CD4-positive, alpha-beta memory T cell (primary cell): ENCODE data around the gene GNAS-AS1. TPM values are rescaled to one million over a fixed set of nuclear protein-coding genes. Genes with fewer than 3 reads are reported as not detected.
A peak's percentile ranks its signal among the peaks of the same experiment; 100 is the strongest.

ENCODE experiments used
- CTCF ChIA-PET: fragments of 350-600 bp; sonication (Branson Sonifier 250); formaldehyde crosslinking; loops from one replicate; lab custom pipeline; 2021; ENCODE audit warnings: inconsistent platforms; ENCODE audit not compliant: partially characterized antibody; lab: Charles Lee
- POLR2A ChIA-PET: fragments of 350-600 bp; sonication (Branson Sonifier 250); formaldehyde crosslinking; loops from one replicate; lab custom pipeline; 2021; ENCODE audit not compliant: partially characterized antibody; lab: Charles Lee
- DNase-seq, 5 donors: peaks; one replicate each; pipeline versions ENCODE4 v3.0.0 to v3.0.0-alpha.2; 2020 to 2022; ENCODE audit warnings: mixed read lengths in 1 of 5
- H3K27ac ChIP-seq: one replicate; pipeline ENCODE4 v1.7.0; 2013; ENCODE audit warnings: low read depth, low read length
- H3K27me3 ChIP-seq: 2 replicates; pipeline ENCODE4 v1.7.0; 2013; ENCODE audit warnings: mild to moderate bottlenecking, low read length, moderate library complexity; ENCODE audit not compliant: insufficient read depth
- H3K36me3 ChIP-seq: 2 replicates; pipeline ENCODE4 v1.7.0; 2013; ENCODE audit warnings: mild to moderate bottlenecking, low read length, moderate library complexity; ENCODE audit not compliant: insufficient read depth
- H3K4me1 ChIP-seq: 2 replicates; pipeline ENCODE4 v1.7.0; 2013; ENCODE audit warnings: mild to moderate bottlenecking, low read length, moderate library complexity; ENCODE audit not compliant: insufficient read depth
- H3K4me3 ChIP-seq, 2 donors: one replicate each; pipeline ENCODE4 v1.7.0; 2013; ENCODE audit warnings: low read length in 2 of 2, mild to moderate bottlenecking in 1 of 2
- H3K9me3 ChIP-seq, 2 donors: one replicate each; pipeline ENCODE4 v1.7.0; 2013; ENCODE audit warnings: low read length in 2 of 2, control low read depth in 1 of 2; ENCODE audit not compliant: control insufficient read depth in 1 of 2
- H3K27ac Mint-ChIP-seq, 7 donors: one replicate each; pipeline ENCODE4 v1.8.0; 2020 to 2021; ENCODE audit warnings: mixed read lengths in 7 of 7, mild to moderate bottlenecking in 6 of 7, inconsistent platforms in 3 of 7, moderate library complexity in 3 of 7
- H3K27me3 Mint-ChIP-seq, 2 donors: one replicate each; pipeline ENCODE4 v1.8.0; 2020 to 2021; ENCODE audit warnings: mixed read lengths in 2 of 2
- H3K36me3 Mint-ChIP-seq, 2 donors: one replicate each; pipeline ENCODE4 v1.8.0; 2020 to 2021; ENCODE audit warnings: mixed read lengths in 2 of 2, inconsistent platforms in 1 of 2, mild to moderate bottlenecking in 1 of 2
- H3K4me1 Mint-ChIP-seq, 4 donors: one replicate each; pipeline ENCODE4 v1.8.0; 2020 to 2021; ENCODE audit warnings: mixed read lengths in 4 of 4, mild to moderate bottlenecking in 1 of 4
- H3K4me3 Mint-ChIP-seq, 8 donors: one replicate each; pipeline ENCODE4 v1.8.0; 2020 to 2021; ENCODE audit warnings: mixed read lengths in 8 of 8, mild to moderate bottlenecking in 7 of 8, moderate library complexity in 6 of 8, inconsistent platforms in 3 of 8
- H3K9me3 Mint-ChIP-seq, 8 donors: one replicate each; pipeline ENCODE4 v1.8.0; 2020 to 2021; ENCODE audit warnings: mixed read lengths in 8 of 8, mild to moderate bottlenecking in 5 of 8, inconsistent platforms in 3 of 8, moderate library complexity in 1 of 8
- intact Hi-C: fragments of 100-400 bp; cut with micrococcal nuclease; formaldehyde crosslinking; loops from one replicate; pipeline ENCODE4 v1.15.1; 2023
- polyA plus RNA-seq, 2 donors: library from polyadenylated mRNA; unstranded; fragments of 300-500 nt; fragmentation: Illumina TruSeq; gene quantifications; one replicate each; pipeline ENCODE4 v1.2.3, GENCODE V29; 2021
- total RNA-seq, 2 experiments: library from RNA; stranded (reverse); gene quantifications; one replicate each; pipeline ENCODE4 v1.2.3, GENCODE V29; 2021

GNAS-AS1 gene
- total and polyA plus RNA-seq, 4 experiments from 2014 or later = 0.94 to 1.1 TPM; not detected in 2

- DNase-seq = no peak
- Histone ChIP-seq H3K4me1 (no peaks in the 10 kb centered on the region), H3K9me3 (no peaks in the 10 kb centered on the region), H3K36me3 (no peaks in the 10 kb centered on the region), H3K4me3 (no peak overlapping the region), H3K27ac (no peak overlapping the region), H3K27me3 (no peaks in the 10 kb centered on the region)
- POLR2A ChIA-PET = no interaction called here
- peak overlapping the region in 1 of 8 donors; percentile 17 for H3K4me3 Mint-ChIP-seq
- H3K27me3 Mint-ChIP-seq = peaks cover 19 to 21% of the 10 kb centered on the region in 2 donors
- H3K9me3 Mint-ChIP-seq = no peaks in the 10 kb centered on the region
- CTCF ChIA-PET = no interaction called here
- peaks cover 0 to 3% (median 0%) of the 10 kb centered on the region in 4 donors for H3K4me1 Mint-ChIP-seq
- intact Hi-C loops = no loop called here
- no peaks in the 10 kb centered on the region for H3K36me3 Mint-ChIP-seq
- H3K27ac Mint-ChIP-seq = no peak overlapping the region
These were observed 40.4 kb downstream of the GNAS-AS1 start for GRCh38 chr20:58810116-58810878.

GRCh38 chr20:58808271-58809046, 42.2 kb downstream of the GNAS-AS1 start:
- ChIA-PET CTCF (no interaction called here), POLR2A (no interaction called here)
- no peaks in the 10 kb centered on the region for H3K36me3 Mint-ChIP-seq
- peaks cover 17 to 25% of the 10 kb centered on the region in 2 donors for H3K27me3 Mint-ChIP-seq
- intact Hi-C loops = no loop called here
- no peaks in the 10 kb centered on the region for H3K9me3 Mint-ChIP-seq
- no peak overlapping the region for H3K27ac Mint-ChIP-seq
- Histone ChIP-seq H3K36me3 (no peaks in the 10 kb centered on the region), H3K27me3 (no peaks in the 10 kb centered on the region), H3K27ac (no peak overlapping the region), H3K4me1 (no peaks in the 10 kb centered on the region), H3K9me3 (no peaks in the 10 kb centered on the region), H3K4me3 (no peak overlapping the region)
- no peak overlapping the region for H3K4me3 Mint-ChIP-seq
- H3K4me1 Mint-ChIP-seq = peaks cover 0 to 3% (median 0%) of the 10 kb centered on the region in 4 donors
- DNase-seq = no peak

GRCh38 chr20:58807801-58808200, 42.9 kb downstream of the GNAS-AS1 start:
- Histone ChIP-seq H3K27ac (no peak overlapping the region), H3K4me1 (no peaks in the 10 kb centered on the region), H3K4me3 (no peak overlapping the region), H3K9me3 (no peaks in the 10 kb centered on the region), H3K36me3 (no peaks in the 10 kb centered on the region), H3K27me3 (no peaks in the 10 kb centered on the region)
- H3K4me1 Mint-ChIP-seq = peaks cover 0 to 3% (median 0%) of the 10 kb centered on the region in 4 donors
- peak overlapping the region in 1 of 7 donors; percentile 8 for H3K27ac Mint-ChIP-seq
- intact Hi-C loops = no loop called here
- DNase-seq = no peak
- ChIA-PET POLR2A (no interaction called here), CTCF (no interaction called here)
- no peaks in the 10 kb centered on the region for H3K36me3 Mint-ChIP-seq
- H3K27me3 Mint-ChIP-seq = peaks cover 14 to 22% of the 10 kb centered on the region in 2 donors
- no peak overlapping the region for H3K4me3 Mint-ChIP-seq
- H3K9me3 Mint-ChIP-seq = no peaks in the 10 kb centered on the region

- no peak overlapping the region for H3K27ac Mint-ChIP-seq
- DNase-seq = no peak
- Histone ChIP-seq H3K4me3 (no peak overlapping the region), H3K27ac (no peak overlapping the region), H3K36me3 (no peaks in the 10 kb centered on the region), H3K27me3 (no peaks in the 10 kb centered on the region), H3K4me1 (no peaks in the 10 kb centered on the region), H3K9me3 (no peaks in the 10 kb centered on the region)
- peaks cover 3 to 11% of the 10 kb centered on the region in 2 donors for H3K27me3 Mint-ChIP-seq
- no peaks in the 10 kb centered on the region for H3K36me3 Mint-ChIP-seq
- intact Hi-C loops = no loop called here
- POLR2A ChIA-PET = no interaction called here
- no peaks in the 10 kb centered on the region for H3K4me1 Mint-ChIP-seq
- H3K9me3 Mint-ChIP-seq = no peaks in the 10 kb centered on the region
- H3K4me3 Mint-ChIP-seq = no peak overlapping the region
- CTCF ChIA-PET = no interaction called here
These were observed 47.2 kb downstream of the GNAS-AS1 start for GRCh38 chr20:58803533-58803932.

- Mint-ChIP-seq H3K4me3 (no peak overlapping the region), H3K27ac (no peak overlapping the region), H3K36me3 (no peaks in the 10 kb centered on the region), H3K27me3 (peaks cover 10 to 11% of the 10 kb centered on the region in 2 donors), H3K4me1 (no peaks in the 10 kb centered on the region), H3K9me3 (no peaks in the 10 kb centered on the region)
- intact Hi-C loops = no loop called here
- H3K27ac ChIP-seq = no peak overlapping the region
- H3K36me3 ChIP-seq = no peaks in the 10 kb centered on the region
- ChIA-PET CTCF (no interaction called here), POLR2A (no interaction called here)
- H3K9me3 ChIP-seq = no peaks in the 10 kb centered on the region
- no peak overlapping the region for H3K4me3 ChIP-seq
- no peaks in the 10 kb centered on the region for H3K27me3 ChIP-seq
- H3K4me1 ChIP-seq = no peaks in the 10 kb centered on the region
- DNase-seq = no peak
These were observed 48.6 kb downstream of the GNAS-AS1 start for GRCh38 chr20:58802061-58802460.

GRCh38 chr20:58800134-58800871, 50.4 kb downstream of the GNAS-AS1 start:
- H3K9me3 Mint-ChIP-seq = no peaks in the 10 kb centered on the region
- H3K4me3 Mint-ChIP-seq = no peak overlapping the region
- no peaks in the 10 kb centered on the region for H3K4me1 Mint-ChIP-seq
- Histone ChIP-seq H3K27me3 (no peaks in the 10 kb centered on the region), H3K4me3 (no peak overlapping the region), H3K36me3 (no peaks in the 10 kb centered on the region), H3K27ac (no peak overlapping the region), H3K9me3 (no peaks in the 10 kb centered on the region), H3K4me1 (no peaks in the 10 kb centered on the region)
- H3K36me3 Mint-ChIP-seq = no peaks in the 10 kb centered on the region
- intact Hi-C loops = no loop called here
- H3K27me3 Mint-ChIP-seq = peaks cover 12 to 15% of the 10 kb centered on the region in 2 donors
- ChIA-PET CTCF (no interaction called here), POLR2A (no interaction called here)
- DNase-seq = no peak
- no peak overlapping the region for H3K27ac Mint-ChIP-seq
